Panc1 (cell line): ENCODE data around the gene ROCK2. TPM values are rescaled to one million over a fixed set of nuclear protein-coding genes. Genes with fewer than 3 reads are reported as not detected.

Experiments used
- ATAC-seq: fragments of 200-7000 bp; cut with Tn5 transposase; 2 replicates; pipeline ENCODE4 v1.9.1; 2020; ENCODE audit warnings: mild to moderate bottlenecking, moderate library complexity
- BruUV-seq: library from RNA; stranded (reverse); fragments of 400-500 nt; replicated peaks from 2 replicates; lab custom pipeline; 2021; lab: Mats Ljungman, UMichigan
- CTCF ChIA-PET: fragments of 300-600 bp; sonication (Branson Sonifier 250); formaldehyde crosslinking; loops from one replicate; lab custom pipeline; 2022; ENCODE audit warnings: antibody characterized with exemption; lab: Charles Lee
- POLR2A ChIA-PET: fragments of 300-600 bp; sonication (Branson Sonifier 250); formaldehyde crosslinking; loops from one replicate; lab custom pipeline; 2022; ENCODE audit warnings: antibody characterized with exemption; lab: Charles Lee
- DNase-seq: peaks from one replicate; pipeline ENCODE4 v3.0.0-alpha.2; 2010; ENCODE audit warnings: low read depth, low spot score
- H3K27ac ChIP-seq: 2 replicates; pipeline ENCODE4 v1.5.1; 2011; ENCODE audit warnings: mild to moderate bottlenecking, low read length, inconsistent platforms
- H3K27me3 ChIP-seq: fragments of 200-500 bp; sonication (Bioruptor generic); 2 replicates; pipeline ENCODE4 v1.6.0; 2014; ENCODE audit warnings: low read length, inconsistent platforms; ENCODE audit not compliant: control insufficient read depth, insufficient read depth
- H3K36me3 ChIP-seq: fragments of 200-500 bp; sonication (Bioruptor generic); 2 replicates; pipeline ENCODE4 v1.5.1; 2014; ENCODE audit warnings: inconsistent platforms, mild to moderate bottlenecking, low read length, moderate library complexity; ENCODE audit not compliant: control insufficient read depth, insufficient read depth
- H3K4me1 ChIP-seq: 2 replicates; pipeline ENCODE4 v1.5.1; 2011; ENCODE audit warnings: inconsistent platforms, mild to moderate bottlenecking, low read length, moderate library complexity; ENCODE audit not compliant: control insufficient read depth, insufficient read depth
- H3K4me3 ChIP-seq, 2 experiments: 2 replicates each; pipeline ENCODE4 v1.5.1; 2011 to 2012; ENCODE audit warnings: low read depth in 2 of 2, low read length in 2 of 2, mild to moderate bottlenecking in 2 of 2, inconsistent platforms in 1 of 2, moderate library complexity in 1 of 2
- H3K9me3 ChIP-seq: fragments of 200-500 bp; sonication (Bioruptor generic); 2 replicates; pipeline ENCODE4 v1.5.1; 2014; ENCODE audit warnings: low read depth, mild to moderate bottlenecking, inconsistent platforms, low read length, moderate library complexity; ENCODE audit not compliant: control insufficient read depth, insufficient read depth
- POLR2AphosphoS5 ChIP-seq: IDR thresholded peaks from 2 replicates; pipeline ENCODE4 v1.6.1; 2012; ENCODE audit warnings: mild to moderate bottlenecking, low read depth, low read length, moderate library complexity
- SIN3A ChIP-seq: IDR thresholded peaks from 2 replicates; pipeline ENCODE4 v1.6.1; 2012; ENCODE audit warnings: low read depth, mild to moderate bottlenecking, low read length, moderate library complexity, borderline replicate concordance; ENCODE audit not compliant: insufficient read depth
- TCF7L2 ChIP-seq: IDR thresholded peaks from 2 replicates; pipeline ENCODE4 v1.6.1; 2011; ENCODE audit warnings: mild to moderate bottlenecking, low read depth, low read length, inconsistent platforms
- in situ Hi-C: cut with HindIII; loops from 2 replicates; pipeline ENCODE4 v1.10.0; 2016; ENCODE audit warnings: low sequenced_read_pairs, low pct_unique_long_range_greater_than_20kb
- intact Hi-C: fragments of 100-400 bp; cut with micrococcal nuclease; formaldehyde crosslinking; loops from one replicate; pipeline ENCODE4 v1.10.0; 2022; ENCODE audit not compliant: unreplicated experiment
- total RNA-seq: library from RNA; stranded (reverse); gene quantifications from one replicate; pipeline ENCODE4 v1.2.1, GENCODE V29; 2021; ENCODE audit not compliant: unreplicated experiment
- TF ChIP-seq, protein P1 (sequence below): fragments of 450-650 bp; IDR thresholded peaks from 2 replicates; pipeline ENCODE4 v1.5.1; 2017; ENCODE audit warnings: mild to moderate bottlenecking
- TF ChIP-seq, protein P2 (sequence below), 2 experiments: IDR thresholded peaks; 2 replicates each; pipeline ENCODE4 v1.6.1; 2011 to 2012; ENCODE audit warnings: low read depth in 2 of 2, control low read depth in 1 of 2, low read length in 1 of 2, mild to moderate bottlenecking in 1 of 2, moderate library complexity in 1 of 2; ENCODE audit not compliant: insufficient read depth in 1 of 2

Gene ROCK2
- total RNA-seq, 1 experiment from 2014 or later, result 47.9 TPM

DNA sequence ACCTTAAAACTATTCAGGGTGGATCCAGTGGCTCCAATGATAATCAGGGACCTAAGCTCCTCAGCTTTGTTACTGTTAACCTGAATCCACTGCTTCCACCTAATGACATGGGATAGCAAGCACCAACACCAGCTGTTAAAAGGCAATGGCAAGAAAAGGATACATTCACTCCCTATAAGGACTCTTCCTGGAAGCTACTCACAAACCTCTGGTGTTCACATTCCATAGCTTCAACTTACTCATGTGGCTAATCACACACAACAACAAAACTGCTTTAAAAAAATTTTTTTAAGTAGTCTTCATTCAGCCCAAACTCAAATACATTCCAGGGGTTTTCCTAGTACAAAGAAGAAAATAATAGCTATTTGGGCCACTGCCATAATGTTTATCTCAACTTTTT, 24.5 kb downstream of the ROCK2 start:
- no peak overlapping the region for H3K4me3 ChIP-seq
- in situ Hi-C loops, result no loop called here
- H3K36me3 ChIP-seq, result no peaks in the 10 kb centered on the region
- DNase-seq (no peak), ATAC-seq (no peak)
- CTCF ChIA-PET, result no interaction called here
- H3K27me3 ChIP-seq, result no peaks in the 10 kb centered on the region
- no peak overlapping the region for H3K27ac ChIP-seq
- no peaks in the 10 kb centered on the region for H3K9me3 ChIP-seq
- H3K4me1 ChIP-seq, result no peaks in the 10 kb centered on the region
- no TSS peak for BruUV-seq
- POLR2A ChIA-PET, result no interaction called here
- TF ChIP-seq SIN3A (no peak), POLR2AphosphoS5 (no peak), TCF7L2 (no peak)
- TF ChIP-seq, protein P1, sequence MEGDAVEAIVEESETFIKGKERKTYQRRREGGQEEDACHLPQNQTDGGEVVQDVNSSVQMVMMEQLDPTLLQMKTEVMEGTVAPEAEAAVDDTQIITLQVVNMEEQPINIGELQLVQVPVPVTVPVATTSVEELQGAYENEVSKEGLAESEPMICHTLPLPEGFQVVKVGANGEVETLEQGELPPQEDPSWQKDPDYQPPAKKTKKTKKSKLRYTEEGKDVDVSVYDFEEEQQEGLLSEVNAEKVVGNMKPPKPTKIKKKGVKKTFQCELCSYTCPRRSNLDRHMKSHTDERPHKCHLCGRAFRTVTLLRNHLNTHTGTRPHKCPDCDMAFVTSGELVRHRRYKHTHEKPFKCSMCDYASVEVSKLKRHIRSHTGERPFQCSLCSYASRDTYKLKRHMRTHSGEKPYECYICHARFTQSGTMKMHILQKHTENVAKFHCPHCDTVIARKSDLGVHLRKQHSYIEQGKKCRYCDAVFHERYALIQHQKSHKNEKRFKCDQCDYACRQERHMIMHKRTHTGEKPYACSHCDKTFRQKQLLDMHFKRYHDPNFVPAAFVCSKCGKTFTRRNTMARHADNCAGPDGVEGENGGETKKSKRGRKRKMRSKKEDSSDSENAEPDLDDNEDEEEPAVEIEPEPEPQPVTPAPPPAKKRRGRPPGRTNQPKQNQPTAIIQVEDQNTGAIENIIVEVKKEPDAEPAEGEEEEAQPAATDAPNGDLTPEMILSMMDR, result no peak
- TF ChIP-seq, protein P2, sequence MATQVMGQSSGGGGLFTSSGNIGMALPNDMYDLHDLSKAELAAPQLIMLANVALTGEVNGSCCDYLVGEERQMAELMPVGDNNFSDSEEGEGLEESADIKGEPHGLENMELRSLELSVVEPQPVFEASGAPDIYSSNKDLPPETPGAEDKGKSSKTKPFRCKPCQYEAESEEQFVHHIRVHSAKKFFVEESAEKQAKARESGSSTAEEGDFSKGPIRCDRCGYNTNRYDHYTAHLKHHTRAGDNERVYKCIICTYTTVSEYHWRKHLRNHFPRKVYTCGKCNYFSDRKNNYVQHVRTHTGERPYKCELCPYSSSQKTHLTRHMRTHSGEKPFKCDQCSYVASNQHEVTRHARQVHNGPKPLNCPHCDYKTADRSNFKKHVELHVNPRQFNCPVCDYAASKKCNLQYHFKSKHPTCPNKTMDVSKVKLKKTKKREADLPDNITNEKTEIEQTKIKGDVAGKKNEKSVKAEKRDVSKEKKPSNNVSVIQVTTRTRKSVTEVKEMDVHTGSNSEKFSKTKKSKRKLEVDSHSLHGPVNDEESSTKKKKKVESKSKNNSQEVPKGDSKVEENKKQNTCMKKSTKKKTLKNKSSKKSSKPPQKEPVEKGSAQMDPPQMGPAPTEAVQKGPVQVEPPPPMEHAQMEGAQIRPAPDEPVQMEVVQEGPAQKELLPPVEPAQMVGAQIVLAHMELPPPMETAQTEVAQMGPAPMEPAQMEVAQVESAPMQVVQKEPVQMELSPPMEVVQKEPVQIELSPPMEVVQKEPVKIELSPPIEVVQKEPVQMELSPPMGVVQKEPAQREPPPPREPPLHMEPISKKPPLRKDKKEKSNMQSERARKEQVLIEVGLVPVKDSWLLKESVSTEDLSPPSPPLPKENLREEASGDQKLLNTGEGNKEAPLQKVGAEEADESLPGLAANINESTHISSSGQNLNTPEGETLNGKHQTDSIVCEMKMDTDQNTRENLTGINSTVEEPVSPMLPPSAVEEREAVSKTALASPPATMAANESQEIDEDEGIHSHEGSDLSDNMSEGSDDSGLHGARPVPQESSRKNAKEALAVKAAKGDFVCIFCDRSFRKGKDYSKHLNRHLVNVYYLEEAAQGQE (IDR thresholded peaks at IDR 0.05; ENCODE audit: insufficient read depth in 1 of 2, low read depth in 2 of 2, low read length in 1 of 2), result no peak
- intact Hi-C loops, result no loop called here

DNA sequence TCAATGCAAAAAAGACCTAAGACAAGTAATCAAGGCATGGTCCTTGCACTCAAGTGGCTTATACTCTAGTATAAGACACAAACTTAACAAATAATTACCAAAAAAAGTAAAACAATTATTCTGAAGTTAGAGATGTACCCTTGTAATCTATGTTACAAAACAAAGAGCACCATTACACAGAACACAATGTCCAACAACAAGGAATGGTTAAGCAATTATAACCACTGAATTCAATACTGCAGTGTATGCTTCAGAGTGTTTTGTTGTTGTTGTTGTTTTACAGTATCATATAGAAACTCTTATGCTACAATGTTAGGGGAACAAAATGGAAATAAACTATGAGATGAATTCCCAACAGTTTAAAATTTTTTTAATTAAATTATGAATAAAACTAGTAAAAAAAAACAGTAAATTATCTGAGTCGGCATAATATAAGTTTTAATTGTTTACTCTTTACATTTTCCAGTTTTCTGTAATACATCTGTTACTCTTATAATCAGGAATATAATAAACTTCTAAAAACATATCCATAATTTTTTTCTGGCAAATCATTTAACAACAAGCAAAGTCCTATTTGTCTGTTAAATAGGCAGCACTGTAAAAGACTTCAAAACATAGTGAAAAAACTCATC, 29.2 kb downstream of the ROCK2 start:
- H3K36me3 ChIP-seq, result no peaks in the 10 kb centered on the region
- no peak overlapping the region for H3K4me3 ChIP-seq
- ATAC-seq (no peak), DNase-seq (no peak)
- intact Hi-C loops (no loop called here), in situ Hi-C loops (no loop called here)
- ChIA-PET CTCF (no interaction called here), POLR2A (interaction anchor here (0.7 kb wide), 1 partner anchor 12 kb away, joined by 3 read pairs; no protein-coding TSS in a partner anchor)
- TF ChIP-seq, protein P2 (IDR thresholded peaks at IDR 0.05; ENCODE audit: insufficient read depth in 1 of 2, low read depth in 2 of 2, low read length in 1 of 2), result no peak
- BruUV-seq, result no TSS peak
- H3K27ac ChIP-seq, result no peak overlapping the region
- no peaks in the 10 kb centered on the region for H3K9me3 ChIP-seq
- H3K27me3 ChIP-seq, result no peaks in the 10 kb centered on the region
- no peaks in the 10 kb centered on the region; the same call in 1 of the 2 replicates for H3K4me1 ChIP-seq
